ENCODE measurements around the gene NKAIN1.

Gene NKAIN1

GRCh38 chr1:31230378-31230777 is 9.3 kb downstream of the NKAIN1 start:
- DNase-seq, result no peak
- no peak for TF ChIP-seq CTCF (IDR thresholded peaks at IDR 0.05)
- no peaks in the 10 kb centered on the region for H3K36me3 Mint-ChIP-seq (ENCODE audit: low read depth)
- H3K9me3 Mint-ChIP-seq, result no peaks in the 10 kb centered on the region
- no peak overlapping the region for H3K4me3 Mint-ChIP-seq
- peaks cover 21% of the 10 kb centered on the region for H3K27me3 Mint-ChIP-seq (ENCODE audit: low read depth, poor library complexity)
- H3K4me1 Mint-ChIP-seq, result peaks cover 26% of the 10 kb centered on the region
- H3K27ac Mint-ChIP-seq, result no peak overlapping the region

GRCh38 chr1:31228986-31229385 is 10.7 kb downstream of the NKAIN1 start:
- Mint-ChIP-seq H3K9me3 (no peaks in the 10 kb centered on the region), H3K4me3 (no peak overlapping the region), H3K36me3 (ENCODE audit: low read depth) (no peaks in the 10 kb centered on the region), H3K27ac (no peak overlapping the region), H3K27me3 (ENCODE audit: low read depth, poor library complexity) (peaks cover 16% of the 10 kb centered on the region), H3K4me1 (peaks cover 23% of the 10 kb centered on the region)
- DNase-seq, result no peak
- TF ChIP-seq CTCF (IDR thresholded peaks at IDR 0.05), result no peak

GRCh38 chr1:31227891-31228568 is 11.7 kb downstream of the NKAIN1 start:
- TF ChIP-seq CTCF (IDR thresholded peaks at IDR 0.05), result no peak
- no peak overlapping the region for H3K4me3 Mint-ChIP-seq
- H3K4me1 Mint-ChIP-seq, result peaks cover 29% of the 10 kb centered on the region
- peak; percentile 61 for DNase-seq
- no peaks in the 10 kb centered on the region for H3K9me3 Mint-ChIP-seq
- H3K36me3 Mint-ChIP-seq (ENCODE audit: low read depth), result no peaks in the 10 kb centered on the region
- H3K27me3 Mint-ChIP-seq (ENCODE audit: low read depth, poor library complexity), result peaks cover 7% of the 10 kb centered on the region
- peak overlapping the region; percentile 56 for H3K27ac Mint-ChIP-seq

GRCh38 chr1:31224068-31224467 is 15.6 kb downstream of the NKAIN1 start:
- TF ChIP-seq CTCF (IDR thresholded peaks at IDR 0.05), result no peak
- no peaks in the 10 kb centered on the region for H3K36me3 Mint-ChIP-seq (ENCODE audit: low read depth)
- H3K4me1 Mint-ChIP-seq, result peaks cover 46% of the 10 kb centered on the region
- no peaks in the 10 kb centered on the region for H3K9me3 Mint-ChIP-seq
- peak overlapping the region; percentile 35 for H3K4me3 Mint-ChIP-seq
- H3K27me3 Mint-ChIP-seq (ENCODE audit: low read depth, poor library complexity), result peaks cover 4% of the 10 kb centered on the region
- H3K27ac Mint-ChIP-seq, result peak overlapping the region; percentile 61
- DNase-seq, result peak; percentile 18

GRCh38 chr1:31222176-31222575 is 17.5 kb downstream of the NKAIN1 start:
- TF ChIP-seq CTCF (IDR thresholded peaks at IDR 0.05), result no peak
- Mint-ChIP-seq H3K4me1 (peaks cover 49% of the 10 kb centered on the region), H3K36me3 (ENCODE audit: low read depth) (no peaks in the 10 kb centered on the region), H3K27ac (no peak overlapping the region), H3K4me3 (no peak overlapping the region), H3K27me3 (ENCODE audit: low read depth, poor library complexity) (peaks cover 3% of the 10 kb centered on the region), H3K9me3 (no peaks in the 10 kb centered on the region)
- no peak for DNase-seq

- Mint-ChIP-seq H3K4me1 (peaks cover 53% of the 10 kb centered on the region), H3K36me3 (ENCODE audit: low read depth) (no peaks in the 10 kb centered on the region), H3K27ac (no peak overlapping the region), H3K9me3 (no peaks in the 10 kb centered on the region), H3K27me3 (ENCODE audit: low read depth, poor library complexity) (no peaks in the 10 kb centered on the region), H3K4me3 (no peak overlapping the region)
- no peak for TF ChIP-seq CTCF (IDR thresholded peaks at IDR 0.05)
- DNase-seq, result no peak
Measured at GRCh38 chr1:31221072-31221471, 18.6 kb downstream of the NKAIN1 start.
